IMR-90 (cell line): ENCODE measurements around the gene AADAC. TPM values are rescaled to one million over a fixed set of nuclear protein-coding genes. Genes with fewer than 3 reads are reported as not detected.

Source experiments
- ATAC-seq: fragments of 200-7000 bp; cut with Tn5 transposase; 2 replicates; pipeline ENCODE4 v1.9.1; 2020; ENCODE audit warnings: low read depth, mild to moderate bottlenecking, moderate library complexity
- BruUV-seq: library from RNA; stranded (reverse); fragments of 400-500 nt; replicated peaks from 2 replicates; lab custom pipeline; 2021; lab: Mats Ljungman, UMichigan
- CTCF ChIA-PET: fragments of 300-600 bp; formaldehyde crosslinking; extraction: SDS; loops from one replicate; lab custom pipeline; 2021; ENCODE audit warnings: antibody characterized with exemption; lab: Yijun Ruan, JAX
- POLR2A ChIA-PET: fragments of 300-600 bp; sonication (Branson Sonifier 250); formaldehyde crosslinking; loops from one replicate; lab custom pipeline; 2022; ENCODE audit warnings: antibody characterized with exemption; ENCODE audit not compliant: unreplicated experiment; lab: Charles Lee
- DNase-seq: peaks from one replicate; pipeline ENCODE4 v3.0.0; 2013
- H2AFZ ChIP-seq: replicated peaks from 2 replicates; pipeline ENCODE3; 2013; ENCODE audit warnings: low read length, mild to moderate bottlenecking; ENCODE audit not compliant: poor library complexity
- H2AK5ac ChIP-seq: 2 replicates; pipeline ENCODE4 v1.6.1; 2013; ENCODE audit warnings: low read depth, low read length, inconsistent platforms
- H2AK9ac ChIP-seq: replicated peaks from 2 replicates; pipeline ENCODE3; 2013; ENCODE audit warnings: mild to moderate bottlenecking, low read depth, low read length, moderate library complexity; ENCODE audit not compliant: poor library complexity
- H2BK120ac ChIP-seq: 2 replicates; pipeline ENCODE4 v1.6.1; 2013; ENCODE audit warnings: low read depth, low read length, inconsistent platforms
- H2BK15ac ChIP-seq: 3 replicates; pipeline ENCODE4 v1.6.1; 2013; ENCODE audit warnings: low read depth, low read length, inconsistent platforms
- H2BK20ac ChIP-seq: 2 replicates; pipeline ENCODE4 v1.6.1; 2013; ENCODE audit warnings: low read depth, mild to moderate bottlenecking, inconsistent platforms, low read length, moderate library complexity
- H2BK5ac ChIP-seq: 2 replicates; pipeline ENCODE4 v1.6.1; 2013; ENCODE audit warnings: mild to moderate bottlenecking, low read depth, low read length, inconsistent platforms; ENCODE audit not compliant: poor library complexity, severe bottlenecking
- H3K14ac ChIP-seq: replicated peaks from 2 replicates; pipeline ENCODE4 v1.6.1; 2013; ENCODE audit warnings: low read depth, low read length, inconsistent platforms
- H3K18ac ChIP-seq: 2 replicates; pipeline ENCODE4 v1.6.1; 2013; ENCODE audit warnings: low read depth, low read length, control low read depth
- H3K23ac ChIP-seq: 2 replicates; pipeline ENCODE4 v1.6.1; 2013; ENCODE audit warnings: low read depth, low read length, inconsistent platforms
- H3K27ac ChIP-seq: 2 replicates; pipeline ENCODE4 v1.5.1; 2013; ENCODE audit warnings: mild to moderate bottlenecking, control low read depth, low read length; ENCODE audit not compliant: insufficient read depth
- H3K27me3 ChIP-seq: 2 replicates; pipeline ENCODE4 v1.6.1; 2013; ENCODE audit warnings: low read length; ENCODE audit not compliant: control insufficient read depth, insufficient read depth
- H3K36me3 ChIP-seq: 2 replicates; pipeline ENCODE4 v1.6.1; 2013; ENCODE audit warnings: low read length, mixed read lengths; ENCODE audit not compliant: control insufficient read depth, insufficient read depth
- H3K4ac ChIP-seq: 2 replicates; pipeline ENCODE4 v1.6.1; 2013; ENCODE audit warnings: low read depth, low read length, inconsistent platforms
- H3K4me1 ChIP-seq: 2 replicates; pipeline ENCODE4 v1.6.1; 2013; ENCODE audit warnings: low read length, mixed read lengths; ENCODE audit not compliant: control insufficient read depth, insufficient read depth
- H3K4me2 ChIP-seq: 2 replicates; pipeline ENCODE4 v1.6.1; 2013; ENCODE audit warnings: low read depth, mild to moderate bottlenecking, control low read depth, low read length, moderate library complexity
- H3K4me3 ChIP-seq: 2 replicates; pipeline ENCODE4 v1.5.1; 2013; ENCODE audit warnings: low read depth, mild to moderate bottlenecking, control low read depth, low read length, moderate library complexity; ENCODE audit not compliant: insufficient read depth
- H3K56ac ChIP-seq: 2 replicates; pipeline ENCODE4 v1.6.1; 2013; ENCODE audit warnings: low read length, inconsistent platforms; ENCODE audit not compliant: insufficient read depth; ENCODE audit errors: extremely low read depth
- H3K79me1 ChIP-seq, 2 experiments: 2 replicates each; pipeline ENCODE4 v1.6.1; 2013; ENCODE audit warnings: low read length in 2 of 2, inconsistent platforms in 1 of 2, low read depth in 1 of 2
- H3K9ac ChIP-seq: 2 replicates; pipeline ENCODE4 v1.6.1; 2013; ENCODE audit warnings: low read depth, low read length, control low read depth
- H3K9me1 ChIP-seq: 2 replicates; pipeline ENCODE4 v1.6.1; 2013; ENCODE audit warnings: low read length, inconsistent platforms; ENCODE audit not compliant: insufficient read depth
- H3K9me3 ChIP-seq: 2 replicates; pipeline ENCODE4 v1.6.1; 2013; ENCODE audit warnings: low read length; ENCODE audit not compliant: control insufficient read depth, insufficient read depth
- H4K20me1 ChIP-seq: 2 replicates; pipeline ENCODE4 v1.6.1; 2013; ENCODE audit warnings: low read length, inconsistent platforms; ENCODE audit not compliant: insufficient read depth
- H4K5ac ChIP-seq: 2 replicates; pipeline ENCODE4 v1.6.1; 2013; ENCODE audit warnings: mild to moderate bottlenecking, low read depth, low read length, control low read depth
- H4K8ac ChIP-seq, 2 experiments: 2 replicates each; pipeline ENCODE4 v1.6.1; 2013; ENCODE audit warnings: low read depth in 2 of 2, low read length in 2 of 2, control low read depth in 1 of 2, inconsistent platforms in 1 of 2
- H4K91ac ChIP-seq: 2 replicates; pipeline ENCODE4 v1.6.1; 2013; ENCODE audit warnings: low read depth, low read length, inconsistent platforms; ENCODE audit not compliant: insufficient read depth
- ELK1 ChIP-seq: fragments of 150-350 bp; IDR thresholded peaks from 2 replicates; pipeline ENCODE4 v1.6.1; 2016; ENCODE audit warnings: low read depth, mild to moderate bottlenecking, low read length, moderate library complexity, borderline replicate concordance
- MAFK ChIP-seq: IDR thresholded peaks from 2 replicates; pipeline ENCODE4 v1.6.1; 2012; ENCODE audit warnings: low read depth, low read length, improper control_type of control experiment
- WGBS, 2 experiments: methylation state at CpG; one replicate each; pipeline versions ENCODE4 v1.1.5 to v1.1.7; 2013; ENCODE audit warnings: missing lambda C conversion rate in 2 of 2; ENCODE audit not compliant: insufficient read length in 1 of 2; ENCODE audit errors: extremely low coverage in 2 of 2; 5-methylcytosine and 5-hydroxymethylcytosine counted together
- dilution Hi-C: fragments of 300-500 bp; cut with HindIII; formaldehyde crosslinking; loops from one replicate; pipeline ENCODE4 v1.14.3; 2018; ENCODE audit warnings: low sequenced_read_pairs; ENCODE audit not compliant: unreplicated experiment
- in situ Hi-C: fragments of 300-500 bp; cut with MboI; formaldehyde crosslinking; loops from 3 replicates; pipeline ENCODE4 v1.14.3; 2019; ENCODE audit warnings: low sequenced_read_pairs, inconsistent platforms, mixed read lengths
- intact Hi-C: fragments of 100-400 bp; cut with micrococcal nuclease; formaldehyde crosslinking; loops from 2 replicates; pipeline ENCODE4 v1.10.0; 2022
- polyA plus RNA-seq, 3 experiments: library from polyadenylated mRNA; depleted of rRNA; stranded (reverse); fragments of >200 nt; gene quantifications; 2 replicates each; pipeline ENCODE4 v1.2.3, GENCODE V29; 2012; ENCODE audit warnings: low replicate concordance in 1 of 3
- total RNA-seq: library from RNA; depleted of rRNA; stranded (reverse); fragments of >200 nt; gene quantifications from 2 replicates; pipeline ENCODE4 v1.2.3, GENCODE V29; 2012

AADAC gene
- total and polyA plus RNA-seq, 2 of the 4 experiments (the other 2 are of a cell fraction) = not detected

- Histone ChIP-seq H3K36me3 (no peaks in the 10 kb centered on the region), H3K23ac (no peak overlapping the region), H2AK5ac (no peak overlapping the region), H4K5ac (no peak overlapping the region), H2BK20ac (no peak overlapping the region), H4K8ac (no peak overlapping the region), H2BK15ac (no peak overlapping the region), H3K9me3 (no peaks in the 10 kb centered on the region), H3K9ac (no peak overlapping the region), H2BK5ac (no peak overlapping the region), H4K20me1 (no peaks in the 10 kb centered on the region), H2BK120ac (no peak overlapping the region), H3K27ac (no peak overlapping the region), H3K56ac (no peak overlapping the region), H2AK9ac (no peak overlapping the region), H2AFZ (no peak overlapping the region), H4K91ac (no peak overlapping the region), H3K4me3 (no peak overlapping the region), H3K27me3 (no peaks in the 10 kb centered on the region), H3K4me1 (no peaks in the 10 kb centered on the region), H3K4ac (no peak overlapping the region), H3K14ac (no peak overlapping the region), H3K79me1 (no peaks in the 10 kb centered on the region), H3K9me1 (no peaks in the 10 kb centered on the region), H3K4me2 (no peak overlapping the region), H3K18ac (no peak overlapping the region)
- no CpG with 5 or more reads among the region's 3 CpGs for WGBS, 2 experiments
- ATAC-seq (no peak), DNase-seq (no peak)
- ChIA-PET POLR2A (no interaction called here), CTCF (interaction anchor here (0.5 to 0.7 kb wide), 2 partner anchors 92 to 1756 kb away, joined by 3 to 5 read pairs; no protein-coding TSS in a partner anchor)
- TF ChIP-seq ELK1 (no peak), MAFK (no peak)
- no TSS peak for BruUV-seq
- dilution Hi-C loops (no loop called here), intact Hi-C loops (no loop called here), in situ Hi-C loops (no loop called here)
Measured at GRCh38 chr3:151827816-151828215, 13.9 kb downstream of the AADAC start.
